Thyroid gland (tissue), 4 donors: ENCODE results near the gene DZIP3.

Experiments used
- POLR2A ChIP-seq, 2 donors: fragments of 450-650 bp; IDR thresholded peaks; one replicate each; pipeline ENCODE4 v1.6.1; 2017; ENCODE audit warnings: antibody characterized with exemption in 2 of 2, mild to moderate bottlenecking in 2 of 2, moderate library complexity in 1 of 2
- TF ChIP-seq, protein P1 (sequence below), 6 experiments: fragments of 200-600 bp in 3 of 6; fragments of 450-650 bp in 3 of 6; sonication (generic) in 3 of 6; IDR thresholded peaks; one replicate each; pipeline ENCODE4 v1.5.1; 2016 to 2019; ENCODE audit warnings: antibody characterized with exemption in 6 of 6, mild to moderate bottlenecking in 2 of 6, inconsistent platforms in 1 of 6, moderate library complexity in 1 of 6

- TF ChIP-seq, protein P1, sequence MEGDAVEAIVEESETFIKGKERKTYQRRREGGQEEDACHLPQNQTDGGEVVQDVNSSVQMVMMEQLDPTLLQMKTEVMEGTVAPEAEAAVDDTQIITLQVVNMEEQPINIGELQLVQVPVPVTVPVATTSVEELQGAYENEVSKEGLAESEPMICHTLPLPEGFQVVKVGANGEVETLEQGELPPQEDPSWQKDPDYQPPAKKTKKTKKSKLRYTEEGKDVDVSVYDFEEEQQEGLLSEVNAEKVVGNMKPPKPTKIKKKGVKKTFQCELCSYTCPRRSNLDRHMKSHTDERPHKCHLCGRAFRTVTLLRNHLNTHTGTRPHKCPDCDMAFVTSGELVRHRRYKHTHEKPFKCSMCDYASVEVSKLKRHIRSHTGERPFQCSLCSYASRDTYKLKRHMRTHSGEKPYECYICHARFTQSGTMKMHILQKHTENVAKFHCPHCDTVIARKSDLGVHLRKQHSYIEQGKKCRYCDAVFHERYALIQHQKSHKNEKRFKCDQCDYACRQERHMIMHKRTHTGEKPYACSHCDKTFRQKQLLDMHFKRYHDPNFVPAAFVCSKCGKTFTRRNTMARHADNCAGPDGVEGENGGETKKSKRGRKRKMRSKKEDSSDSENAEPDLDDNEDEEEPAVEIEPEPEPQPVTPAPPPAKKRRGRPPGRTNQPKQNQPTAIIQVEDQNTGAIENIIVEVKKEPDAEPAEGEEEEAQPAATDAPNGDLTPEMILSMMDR (IDR thresholded peaks at IDR 0.05) = no peak
- TF ChIP-seq POLR2A (IDR thresholded peaks at IDR 0.05) = no peak
Observed at GRCh38 chr3:108664266-108664665, 74.7 kb downstream of the DZIP3 start.
